ENCODE results near the gene ELMO2. TPM values are rescaled to one million over a fixed set of nuclear protein-coding genes. Genes with fewer than 3 reads are reported as not detected.

ELMO2 gene
- total RNA-seq, 1 donor from 2014 or later = 53.3 TPM

- Mint-ChIP-seq H3K4me1 (peaks cover 22% of the 10 kb centered on the region), H3K27me3 (ENCODE audit: insufficient read depth, low read depth) (no peaks in the 10 kb centered on the region), H3K36me3 (peaks cover 24% of the 10 kb centered on the region), H3K4me3 (no peak overlapping the region), H3K9me3 (no peaks in the 10 kb centered on the region), H3K27ac (no peak overlapping the region)
- Histone ChIP-seq H4K20me1 (ENCODE audit: low read depth) (peaks cover 9% of the 10 kb centered on the region), H3F3A (ENCODE audit: low read depth) (peaks cover 19% of the 10 kb centered on the region), H3K4me3 (no peak overlapping the region), H3K79me2 (ENCODE audit: low read depth) (peaks cover 20% of the 10 kb centered on the region), H3K9ac (no peak overlapping the region), H3K27ac (no peak overlapping the region), H3K27me3 (no peaks in the 10 kb centered on the region), H3K4me2 (peak overlapping the region; percentile 96), H3K36me3 (peaks cover 3% of the 10 kb centered on the region), H3K4me1 (peaks cover 4% of the 10 kb centered on the region), H3K9me3 (ENCODE audit: low read depth) (no peaks in the 10 kb centered on the region), H2AFZ (replicated peaks) (no peak overlapping the region)
- DNase-seq (ENCODE audit: low spot score) = no peak
- TF ChIP-seq CTCF (IDR thresholded peaks at IDR 0.05) (no peak), EZH2phosphoT487 (IDR thresholded peaks at IDR 0.05) (no peak), EZH2 (IDR thresholded peaks at IDR 0.05) (no peak)
Measured at GRCh38 chr20:46365487-46366220, 40.8 kb downstream of the ELMO2 start.

- Histone ChIP-seq H3K4me2 (peak overlapping the region; percentile 96), H3F3A (ENCODE audit: low read depth) (peaks cover 19% of the 10 kb centered on the region), H2AFZ (replicated peaks) (peak overlapping the region; percentile 63), H3K79me2 (ENCODE audit: low read depth) (peaks cover 20% of the 10 kb centered on the region), H4K20me1 (ENCODE audit: low read depth) (peaks cover 13% of the 10 kb centered on the region), H3K27me3 (no peaks in the 10 kb centered on the region), H3K27ac (no peak overlapping the region), H3K9me3 (ENCODE audit: low read depth) (no peaks in the 10 kb centered on the region), H3K4me3 (peak overlapping the region; percentile 98), H3K36me3 (no peaks in the 10 kb centered on the region), H3K4me1 (peaks cover 4% of the 10 kb centered on the region), H3K9ac (no peak overlapping the region)
- Mint-ChIP-seq H3K27me3 (ENCODE audit: insufficient read depth, low read depth) (no peaks in the 10 kb centered on the region), H3K4me1 (peaks cover 22% of the 10 kb centered on the region), H3K27ac (peak overlapping the region; percentile 78), H3K36me3 (peaks cover 21% of the 10 kb centered on the region), H3K4me3 (peak overlapping the region; percentile 89), H3K9me3 (no peaks in the 10 kb centered on the region)
- DNase-seq (ENCODE audit: low spot score) = no peak
- TF ChIP-seq EZH2 (IDR thresholded peaks at IDR 0.05) = no peak
- TF ChIP-seq EZH2phosphoT487 (IDR thresholded peaks at IDR 0.05) = no peak
- no peak for TF ChIP-seq CTCF (IDR thresholded peaks at IDR 0.05)
Measured at GRCh38 chr20:46364670-46365486, 41.5 kb downstream of the ELMO2 start.

GRCh38 chr20:46363874-46364669 is 42.3 kb downstream of the ELMO2 start:
- H3K4me2 ChIP-seq = peak overlapping the region; percentile 96
- H3K27me3 Mint-ChIP-seq (ENCODE audit: insufficient read depth, low read depth) = no peaks in the 10 kb centered on the region
- no peaks in the 10 kb centered on the region for H3K27me3 ChIP-seq
- peak; percentile 95 for DNase-seq (ENCODE audit: low spot score)
- TF ChIP-seq CTCF (IDR thresholded peaks at IDR 0.05) (no peak), EZH2phosphoT487 (IDR thresholded peaks at IDR 0.05) (no peak), EZH2 (IDR thresholded peaks at IDR 0.05) (no peak)
- peak overlapping the region; percentile 78 for H3K27ac Mint-ChIP-seq
- H3F3A ChIP-seq (ENCODE audit: low read depth) = peaks cover 19% of the 10 kb centered on the region
- H3K4me3 ChIP-seq = peak overlapping the region; percentile 98
- H3K9me3 ChIP-seq (ENCODE audit: low read depth) = no peaks in the 10 kb centered on the region
- H3K27ac ChIP-seq = peak overlapping the region; percentile 93
- H3K9ac ChIP-seq = peak overlapping the region; percentile 96
- peaks cover 17% of the 10 kb centered on the region for H3K36me3 Mint-ChIP-seq
- H3K9me3 Mint-ChIP-seq = no peaks in the 10 kb centered on the region
- H3K36me3 ChIP-seq = no peaks in the 10 kb centered on the region
- H2AFZ ChIP-seq (replicated peaks) = peak overlapping the region; percentile 94
- peaks cover 20% of the 10 kb centered on the region for H3K79me2 ChIP-seq (ENCODE audit: low read depth)
- H3K4me1 Mint-ChIP-seq = peaks cover 24% of the 10 kb centered on the region
- peaks cover 4% of the 10 kb centered on the region for H3K4me1 ChIP-seq
- peaks cover 18% of the 10 kb centered on the region for H4K20me1 ChIP-seq (ENCODE audit: low read depth)
- H3K4me3 Mint-ChIP-seq = peak overlapping the region; percentile 89

Data from neural progenitor cell (in vitro differentiated cells).